HG02571 (cell line): Measurements from ENCODE around the gene EMX2.
"Not testable (repeated sequence)": the region's sequence is repeated elsewhere in the genome, so short reads cannot be mapped to it uniquely, and the experiment has no call there.

Experiments
- ATAC-seq: cut with Tn5 transposase; IDR thresholded peaks from one replicate; pipeline ENCODE4 v1.9.1; 2021; ENCODE audit warnings: mild to moderate bottlenecking, moderate library complexity; ENCODE audit not compliant: unreplicated experiment

EMX2 gene

GRCh38 chr10:117542706-117543224 lies at the start of gene EMX2:
Gene EMX2 (plus strand): TSS chr10:117542746. CDS start chr10:117543268, 522 bp downstream.
- ATAC-seq = no peak

GRCh38 chr10:117496031-117496430 lies 46.5 kb upstream of the EMX2 start:
- no peak for ATAC-seq

- ATAC-seq = no peak
Observed at GRCh38 chr10:117496616-117497028, 45.9 kb upstream of the EMX2 start.

- no peak for ATAC-seq
Observed at GRCh38 chr10:117497736-117498135, 44.8 kb upstream of the EMX2 start.

- no peak for ATAC-seq
Observed at GRCh38 chr10:117499248-117500105, 43.1 kb upstream of the EMX2 start.

- ATAC-seq = no peak
Observed at GRCh38 chr10:117500456-117500855, 42.1 kb upstream of the EMX2 start.

- ATAC-seq = no peak
Observed at GRCh38 chr10:117501460-117502035, 41.0 kb upstream of the EMX2 start.

- no peak for ATAC-seq
Observed at GRCh38 chr10:117502421-117503243, 39.9 kb upstream of the EMX2 start.

- no peak for ATAC-seq
Observed at GRCh38 chr10:117503244-117504205, 39.0 kb upstream of the EMX2 start.

GRCh38 chr10:117504562-117504961 lies 38.0 kb upstream of the EMX2 start:
- no peak for ATAC-seq

GRCh38 chr10:117507081-117507480 lies 35.5 kb upstream of the EMX2 start:
- ATAC-seq = not testable (repeated sequence)

GRCh38 chr10:117509573-117509972 lies 33.0 kb upstream of the EMX2 start:
- no peak for ATAC-seq

- ATAC-seq = no peak
Observed at GRCh38 chr10:117511601-117512390, 30.8 kb upstream of the EMX2 start.

- ATAC-seq = no peak
Observed at GRCh38 chr10:117514971-117515370, 27.6 kb upstream of the EMX2 start.

GRCh38 chr10:117516681-117517080 lies 25.9 kb upstream of the EMX2 start:
- no peak for ATAC-seq

GRCh38 chr10:117518246-117518645 lies 24.3 kb upstream of the EMX2 start:
- no peak for ATAC-seq

GRCh38 chr10:117519286-117519685 lies 23.3 kb upstream of the EMX2 start:
- ATAC-seq = no peak

GRCh38 chr10:117519879-117520278 lies 22.7 kb upstream of the EMX2 start:
- no peak for ATAC-seq

GRCh38 chr10:117530791-117531190 lies 11.8 kb upstream of the EMX2 start:
- no peak for ATAC-seq
